Smooth muscle cell (in vitro differentiated cells): ENCODE results near the gene RWDD3. TPM values are rescaled to one million over a fixed set of nuclear protein-coding genes. Genes with fewer than 3 reads are reported as not detected.

ENCODE experiments used
- DNase-seq: peaks from one replicate; lab custom pipeline; 2025; ENCODE audit not compliant: unreplicated experiment; lab: John Stamatoyannopoulos, UW
- H2AFZ ChIP-seq: fragments of 200-600 bp; sonication (generic); 2 replicates; pipeline ENCODE4 v1.6.0; 2016; ENCODE audit warnings: antibody characterized with exemption, low read depth, mild to moderate bottlenecking
- H3F3A ChIP-seq: fragments of 200-600 bp; sonication (generic); 2 replicates; pipeline ENCODE4 v1.6.0; 2017; ENCODE audit warnings: antibody characterized with exemption, low read depth
- H3K27ac ChIP-seq: fragments of 200-600 bp; sonication (generic); 2 replicates; pipeline ENCODE4 v1.5.1; 2016; ENCODE audit warnings: low read depth, mild to moderate bottlenecking
- H3K27me3 ChIP-seq: fragments of 200-600 bp; sonication (generic); 2 replicates; pipeline ENCODE4 v1.6.1; 2016; ENCODE audit warnings: low read depth, mild to moderate bottlenecking
- H3K36me3 ChIP-seq: fragments of 200-600 bp; sonication (generic); 2 replicates; pipeline ENCODE4 v1.5.1; 2016; ENCODE audit warnings: low read depth
- H3K4me1 ChIP-seq: fragments of 200-600 bp; sonication (generic); 2 replicates; pipeline ENCODE4 v1.5.1; 2016; ENCODE audit warnings: low read depth
- H3K4me2 ChIP-seq: fragments of 200-600 bp; sonication (generic); 2 replicates; pipeline ENCODE4 v1.6.0; 2016; ENCODE audit warnings: mild to moderate bottlenecking
- H3K4me3 ChIP-seq: fragments of 200-600 bp; sonication (generic); 2 replicates; pipeline ENCODE4 v1.5.1; 2016; ENCODE audit warnings: mild to moderate bottlenecking
- H3K79me2 ChIP-seq: fragments of 200-600 bp; sonication (generic); 2 replicates; pipeline ENCODE4 v1.6.0; 2016; ENCODE audit warnings: low read depth, mild to moderate bottlenecking
- H3K9ac ChIP-seq: fragments of 200-600 bp; sonication (generic); 2 replicates; pipeline ENCODE4 v1.6.0; 2016; ENCODE audit warnings: low read depth
- H3K9me3 ChIP-seq: fragments of 200-600 bp; sonication (generic); replicated peaks from 2 replicates; pipeline ENCODE4 v1.5.1; 2016; ENCODE audit warnings: low read depth
- H4K20me1 ChIP-seq: fragments of 200-600 bp; sonication (generic); 2 replicates; pipeline ENCODE4 v1.6.0; 2016; ENCODE audit warnings: low read depth
- WGBS: methylation state at CpG from one replicate; pipeline ENCODE4 v1.1.7; 2016; ENCODE audit warnings: low lambda C conversion rate; 5-methylcytosine and 5-hydroxymethylcytosine counted together
- polyA plus RNA-seq: library from polyadenylated mRNA; unstranded; fragments of >200 nt; fragmentation: Nextera tagmentation; extraction: Ambion mirVana; gene quantifications from 2 replicates; pipeline ENCODE4 v1.2.1, GENCODE V29; 2016
- total RNA-seq: library from RNA; depleted of rRNA; stranded (reverse); fragments of >200 nt; gene quantifications from 2 replicates; pipeline ENCODE4 v1.2.3, GENCODE V29; 2014
- TF ChIP-seq, protein P1 (sequence below): fragments of 200-600 bp; sonication (generic); IDR thresholded peaks from 2 replicates; pipeline ENCODE4 v1.5.1; 2017; ENCODE audit warnings: borderline replicate concordance, mild to moderate bottlenecking, antibody characterized with exemption; ENCODE audit not compliant: insufficient read depth, poor library complexity, severe bottlenecking

Gene RWDD3, protein sequence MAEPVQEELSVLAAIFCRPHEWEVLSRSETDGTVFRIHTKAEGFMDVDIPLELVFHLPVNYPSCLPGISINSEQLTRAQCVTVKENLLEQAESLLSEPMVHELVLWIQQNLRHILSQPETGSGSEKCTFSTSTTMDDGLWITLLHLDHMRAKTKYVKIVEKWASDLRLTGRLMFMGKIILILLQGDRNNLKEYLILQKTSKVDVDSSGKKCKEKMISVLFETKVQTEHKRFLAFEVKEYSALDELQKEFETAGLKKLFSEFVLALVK
- total RNA-seq (24.4 and 28.2 TPM in 2 replicates), polyA plus RNA-seq (21.5 and 22.2 TPM in 2 replicates)

DNA sequence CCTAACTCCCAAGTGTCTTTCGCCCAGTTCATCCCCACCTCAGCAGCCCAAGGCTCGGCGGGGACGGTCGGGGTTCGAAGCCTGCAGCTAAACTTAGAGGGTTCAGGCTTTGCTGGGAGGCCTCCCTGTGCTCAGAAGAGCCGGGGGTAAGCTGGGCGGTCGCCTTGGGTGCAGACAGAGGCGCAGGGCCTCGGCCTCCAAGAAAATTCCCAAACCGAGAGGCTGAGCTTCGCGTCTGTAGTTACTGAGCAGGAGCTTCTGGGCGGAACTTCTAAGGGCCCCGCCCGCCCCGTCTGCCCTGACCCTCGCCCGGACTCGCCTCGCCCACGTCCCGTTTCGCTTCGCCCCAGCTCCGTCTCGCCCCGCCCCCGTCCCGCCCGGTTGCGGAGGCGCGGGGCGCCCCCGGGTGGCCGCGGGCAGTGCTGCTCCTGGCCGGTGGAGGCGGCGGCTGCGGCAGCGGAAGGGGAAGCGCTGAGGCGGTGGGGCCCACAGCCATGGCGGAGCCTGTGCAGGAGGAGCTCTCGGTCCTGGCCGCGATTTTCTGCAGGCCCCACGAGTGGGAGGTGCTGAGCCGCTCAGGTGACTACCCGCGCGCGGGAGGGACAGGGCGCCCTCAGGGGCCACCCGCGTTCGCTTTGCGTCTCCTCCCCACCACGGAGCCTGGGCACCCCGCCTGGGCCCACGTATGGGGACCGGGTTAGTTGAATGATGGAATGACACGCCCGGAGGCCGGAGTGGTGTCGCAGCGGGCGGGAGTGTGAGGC is at the start of gene RWDD3:
Gene RWDD3, plus strand, starts transcription at position 474 of the 764 bp plus-strand sequence. Its CDS starts 21 bp downstream, at position 495.
- peaks cover 30% of the 10 kb centered on the region for H3K79me2 ChIP-seq
- peak within 1 kb of the TSS; percentile 81 for H3K27ac ChIP-seq
- H4K20me1 ChIP-seq = peaks cover 22% of the 10 kb centered on the region
- no peaks in the 10 kb centered on the region for H3K36me3 ChIP-seq
- DNase-seq = peak; percentile 83
- no peaks in the 10 kb centered on the region for H3K27me3 ChIP-seq
- H2AFZ ChIP-seq = peak within 1 kb of the TSS; percentile 95
- H3K9ac ChIP-seq = peak within 1 kb of the TSS; percentile 88
- H3K4me1 ChIP-seq = peaks cover 41% of the 10 kb centered on the region
- TF ChIP-seq, protein P1, sequence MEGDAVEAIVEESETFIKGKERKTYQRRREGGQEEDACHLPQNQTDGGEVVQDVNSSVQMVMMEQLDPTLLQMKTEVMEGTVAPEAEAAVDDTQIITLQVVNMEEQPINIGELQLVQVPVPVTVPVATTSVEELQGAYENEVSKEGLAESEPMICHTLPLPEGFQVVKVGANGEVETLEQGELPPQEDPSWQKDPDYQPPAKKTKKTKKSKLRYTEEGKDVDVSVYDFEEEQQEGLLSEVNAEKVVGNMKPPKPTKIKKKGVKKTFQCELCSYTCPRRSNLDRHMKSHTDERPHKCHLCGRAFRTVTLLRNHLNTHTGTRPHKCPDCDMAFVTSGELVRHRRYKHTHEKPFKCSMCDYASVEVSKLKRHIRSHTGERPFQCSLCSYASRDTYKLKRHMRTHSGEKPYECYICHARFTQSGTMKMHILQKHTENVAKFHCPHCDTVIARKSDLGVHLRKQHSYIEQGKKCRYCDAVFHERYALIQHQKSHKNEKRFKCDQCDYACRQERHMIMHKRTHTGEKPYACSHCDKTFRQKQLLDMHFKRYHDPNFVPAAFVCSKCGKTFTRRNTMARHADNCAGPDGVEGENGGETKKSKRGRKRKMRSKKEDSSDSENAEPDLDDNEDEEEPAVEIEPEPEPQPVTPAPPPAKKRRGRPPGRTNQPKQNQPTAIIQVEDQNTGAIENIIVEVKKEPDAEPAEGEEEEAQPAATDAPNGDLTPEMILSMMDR = peak; percentile 92
- no peaks in the 10 kb centered on the region for H3K9me3 ChIP-seq
- no peaks in the 10 kb centered on the region for H3F3A ChIP-seq
- H3K4me3 ChIP-seq = peak within 1 kb of the TSS; percentile 90
- peak within 1 kb of the TSS; percentile 87 for H3K4me2 ChIP-seq
- WGBS = 2% methylated on average over 48 of the region's 71 CpGs

DNA sequence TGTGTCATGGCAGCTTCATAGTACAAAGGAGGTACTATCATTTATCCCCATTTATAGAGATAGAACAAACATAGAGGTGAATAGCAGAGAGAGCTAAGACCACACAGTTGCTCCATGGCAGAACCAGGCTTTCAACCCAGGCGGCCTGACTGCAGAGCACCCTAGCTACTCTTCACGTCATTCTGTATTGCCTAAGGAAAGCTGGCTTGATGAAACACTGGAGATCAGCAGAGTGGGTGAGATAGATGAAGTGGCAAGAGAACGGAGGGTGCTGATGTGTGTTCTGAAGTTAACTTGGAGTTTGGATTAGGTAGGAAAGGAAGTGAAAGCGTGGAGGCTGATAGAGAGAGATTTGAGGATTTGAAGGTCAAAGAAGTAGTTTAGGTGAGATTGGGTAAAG is 47.9 kb upstream of the RWDD3 start:
- no peak overlapping the region for H3K27ac ChIP-seq
- no peaks in the 10 kb centered on the region for H3K36me3 ChIP-seq
- no peak overlapping the region for H3K4me2 ChIP-seq
- DNase-seq = no peak
- H3F3A ChIP-seq = no peaks in the 10 kb centered on the region
- no peak overlapping the region for H3K9ac ChIP-seq
- no peaks in the 10 kb centered on the region for H3K9me3 ChIP-seq
- H3K79me2 ChIP-seq = no peaks in the 10 kb centered on the region
- no peaks in the 10 kb centered on the region for H3K27me3 ChIP-seq
- WGBS = 92% methylated on average over 4 of the region's 4 CpGs
- no peaks in the 10 kb centered on the region for H4K20me1 ChIP-seq
- H3K4me3 ChIP-seq = no peak overlapping the region
- H3K4me1 ChIP-seq = no peaks in the 10 kb centered on the region
- TF ChIP-seq, protein P1 = no peak
- H2AFZ ChIP-seq = no peak overlapping the region

DNA sequence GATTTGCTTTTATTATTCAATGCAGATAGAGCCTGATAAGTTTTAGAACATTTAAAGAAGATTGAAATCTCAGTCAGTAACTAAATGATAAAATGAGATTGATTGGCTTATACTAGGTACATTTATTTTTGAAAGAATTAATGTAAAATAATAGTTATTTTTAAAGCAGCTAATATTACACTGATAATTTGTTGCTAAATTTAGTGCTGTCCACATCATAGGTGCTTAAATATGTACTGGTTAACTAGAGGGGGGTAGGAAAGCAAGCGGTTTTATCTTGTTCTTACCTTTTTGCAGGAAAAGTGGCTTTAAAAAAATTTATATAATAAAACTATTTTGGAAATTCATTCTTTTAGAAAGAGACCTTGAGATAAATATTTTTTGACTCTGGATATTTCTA is 40.4 kb upstream of the RWDD3 start:
- no peaks in the 10 kb centered on the region for H3K36me3 ChIP-seq
- no peaks in the 10 kb centered on the region for H3K27me3 ChIP-seq
- H3K4me2 ChIP-seq = no peak overlapping the region
- 81% methylated on average over 1 of the region's 1 CpG for WGBS
- no peaks in the 10 kb centered on the region for H4K20me1 ChIP-seq
- no peaks in the 10 kb centered on the region for H3F3A ChIP-seq
- no peak overlapping the region for H3K27ac ChIP-seq
- no peaks in the 10 kb centered on the region for H3K9me3 ChIP-seq
- H3K9ac ChIP-seq = no peak overlapping the region
- TF ChIP-seq, protein P1 = no peak
- H3K79me2 ChIP-seq = no peaks in the 10 kb centered on the region
- H2AFZ ChIP-seq = no peak overlapping the region
- H3K4me3 ChIP-seq = no peak overlapping the region
- DNase-seq = no peak
- peaks cover 10% of the 10 kb centered on the region for H3K4me1 ChIP-seq
